Measurements from ENCODE around the gene MALT1.

- no peak for TF ChIP-seq CTCF (IDR thresholded peaks at IDR 0.05; ENCODE audit: poor library complexity)
- TF ChIP-seq EZH2 (IDR thresholded peaks at IDR 0.05; ENCODE audit: borderline replicate concordance) = no peak
Measured at GRCh38 chr18:58779529-58779928, 108.3 kb downstream of the MALT1 start.

Measured in hepatocyte (in vitro differentiated cells).